H9 (cell line): ENCODE results near the gene KIF26A. TPM values are rescaled to one million over a fixed set of nuclear protein-coding genes. Genes with fewer than 3 reads are reported as not detected.

Experiments used
- DNase-seq: peaks from one replicate; pipeline ENCODE4 v3.0.0-alpha.2; 2017
- H2AFZ ChIP-seq: one replicate; pipeline ENCODE4 v1.6.1; 2013; ENCODE audit warnings: mild to moderate bottlenecking, low read length, control low read depth, moderate library complexity
- H2AK5ac ChIP-seq: 2 replicates; pipeline ENCODE4 v1.6.1; 2013; ENCODE audit warnings: low read length, control low read depth, mixed read lengths; ENCODE audit not compliant: insufficient read length
- H2BK120ac ChIP-seq: one replicate; pipeline ENCODE4 v1.6.1; 2013; ENCODE audit warnings: low read depth, mild to moderate bottlenecking, low read length, control low read depth, inconsistent platforms; ENCODE audit not compliant: poor library complexity, severe bottlenecking
- H2BK12ac ChIP-seq: 2 replicates; pipeline ENCODE4 v1.6.1; 2013; ENCODE audit warnings: low read length, control low read depth, mixed read lengths, low read depth; ENCODE audit not compliant: insufficient read length
- H2BK15ac ChIP-seq: 2 replicates; pipeline ENCODE4 v1.6.1; 2013; ENCODE audit warnings: low read depth, low read length, control low read depth
- H2BK20ac ChIP-seq: one replicate; pipeline ENCODE4 v1.6.1; 2013; ENCODE audit warnings: low read depth, mild to moderate bottlenecking, low read length, control low read depth, inconsistent platforms; ENCODE audit not compliant: poor library complexity, severe bottlenecking
- H2BK5ac ChIP-seq: 2 replicates; pipeline ENCODE4 v1.6.1; 2013; ENCODE audit warnings: low read length, control low read depth, mixed read lengths; ENCODE audit not compliant: insufficient read length
- H3K14ac ChIP-seq: 2 replicates; pipeline ENCODE4 v1.6.1; 2013; ENCODE audit warnings: low read length, control low read depth; ENCODE audit not compliant: insufficient read depth
- H3K18ac ChIP-seq: 2 replicates; pipeline ENCODE4 v1.6.1; 2013; ENCODE audit warnings: low read depth, mild to moderate bottlenecking, mixed read lengths, low read length, control low read depth; ENCODE audit not compliant: insufficient read length
- H3K23ac ChIP-seq: 2 replicates; pipeline ENCODE4 v1.6.1; 2013; ENCODE audit warnings: low read length, control low read depth, mixed read lengths, low read depth; ENCODE audit not compliant: insufficient read length
- H3K23me2 ChIP-seq: 2 replicates; pipeline ENCODE4 v1.6.1; 2013; ENCODE audit warnings: low read depth, mild to moderate bottlenecking, mixed read lengths, low read length, control low read depth; ENCODE audit not compliant: insufficient read length, poor library complexity, severe bottlenecking
- H3K27ac ChIP-seq: 2 replicates; pipeline ENCODE4 v1.5.1; 2013; ENCODE audit warnings: low read length, control low read depth, mixed read lengths, low read depth; ENCODE audit not compliant: insufficient read length
- H3K27me3 ChIP-seq: 2 replicates; pipeline ENCODE4 v1.6.1; 2013; ENCODE audit warnings: low read length, control low read depth, inconsistent platforms; ENCODE audit not compliant: insufficient read depth
- H3K4ac ChIP-seq: 2 replicates; pipeline ENCODE4 v1.6.1; 2013; ENCODE audit warnings: low read depth, mild to moderate bottlenecking, control low read depth, inconsistent platforms, low read length, moderate library complexity
- H3K4me1 ChIP-seq: 2 replicates; pipeline ENCODE4 v1.6.1; 2013; ENCODE audit warnings: low read length, control low read depth, inconsistent platforms; ENCODE audit not compliant: insufficient read depth
- H3K4me2 ChIP-seq: 2 replicates; pipeline ENCODE4 v1.6.1; 2013; ENCODE audit warnings: low read length, control low read depth, mixed read lengths; ENCODE audit not compliant: insufficient read length, insufficient read depth
- H3K56ac ChIP-seq: 2 replicates; pipeline ENCODE4 v1.6.1; 2013; ENCODE audit warnings: low read depth, mild to moderate bottlenecking, mixed read lengths, low read length, control low read depth; ENCODE audit not compliant: insufficient read length
- H3K79me1 ChIP-seq: 2 replicates; pipeline ENCODE4 v1.6.1; 2013; ENCODE audit warnings: low read depth, mild to moderate bottlenecking, moderate library complexity, low read length, control low read depth, inconsistent platforms; ENCODE audit not compliant: insufficient read depth, poor library complexity, severe bottlenecking
- H3K79me2 ChIP-seq: 2 replicates; pipeline ENCODE4 v1.6.1; 2013; ENCODE audit warnings: low read length, control low read depth, inconsistent platforms; ENCODE audit not compliant: insufficient read depth
- H3K9ac ChIP-seq: 2 replicates; pipeline ENCODE4 v1.6.1; 2013; ENCODE audit warnings: low read length, control low read depth, mixed read lengths; ENCODE audit not compliant: insufficient read length; ENCODE audit errors: extremely low read depth
- H3K9me3 ChIP-seq: one replicate; pipeline ENCODE4 v1.6.1; 2013; ENCODE audit warnings: low read depth, low read length, inconsistent platforms; ENCODE audit not compliant: control insufficient read depth
- H3T11ph ChIP-seq: one replicate; pipeline ENCODE4 v1.6.1; 2013; ENCODE audit warnings: mild to moderate bottlenecking, low read length, control low read depth, inconsistent platforms
- H4K20me1 ChIP-seq: one replicate; pipeline ENCODE4 v1.6.1; 2013; ENCODE audit not compliant: control insufficient read depth, insufficient read length, insufficient read depth
- H4K5ac ChIP-seq: 2 replicates; pipeline ENCODE4 v1.6.1; 2013; ENCODE audit warnings: low read depth, mild to moderate bottlenecking, mixed read lengths, low read length, control low read depth; ENCODE audit not compliant: insufficient read length
- H4K8ac ChIP-seq: replicated peaks from 2 replicates; pipeline ENCODE4 v1.6.1; 2013; ENCODE audit warnings: low read length, control low read depth, mixed read lengths, low read depth; ENCODE audit not compliant: insufficient read length
- H4K91ac ChIP-seq: 2 replicates; pipeline ENCODE4 v1.6.1; 2013; ENCODE audit warnings: low read depth, mild to moderate bottlenecking, moderate library complexity, mixed read lengths, low read length, control low read depth; ENCODE audit not compliant: insufficient read length
- H3K27ac Mint-ChIP-seq, 3 experiments: 2 replicates in 2 of 3; 3 replicates in 1 of 3; pipeline ENCODE4 v1.8.0; 2020 to 2021; ENCODE audit warnings: mixed read lengths in 3 of 3, mild to moderate bottlenecking in 1 of 3, moderate library complexity in 1 of 3
- H3K27me3 Mint-ChIP-seq: 2 replicates; pipeline ENCODE4 v1.8.0; 2021; ENCODE audit warnings: low read depth, mild to moderate bottlenecking, moderate library complexity, mixed read lengths
- H3K36me3 Mint-ChIP-seq, 3 experiments: 2 replicates in 2 of 3; 3 replicates in 1 of 3; pipeline ENCODE4 v1.8.0; 2020 to 2021; ENCODE audit warnings: low read depth in 3 of 3, mixed read lengths in 3 of 3; ENCODE audit not compliant: insufficient read depth in 1 of 3
- H3K4me1 Mint-ChIP-seq, 2 experiments: 2 replicates each; pipeline ENCODE4 v1.8.0; 2020; ENCODE audit warnings: mixed read lengths in 2 of 2
- H3K4me3 Mint-ChIP-seq, 2 experiments: 2 replicates in 1 of 2; 3 replicates in 1 of 2; pipeline ENCODE4 v1.8.0; 2020 to 2021; ENCODE audit warnings: mild to moderate bottlenecking in 2 of 2, mixed read lengths in 2 of 2, moderate library complexity in 1 of 2
- H3K9me3 Mint-ChIP-seq, 2 experiments: 2 replicates in 1 of 2; 3 replicates in 1 of 2; pipeline ENCODE4 v1.8.0; 2020; ENCODE audit warnings: mild to moderate bottlenecking in 2 of 2, mixed read lengths in 2 of 2, moderate library complexity in 1 of 2
- CTCF ChIP-seq: fragments of 200-600 bp; sonication (generic); conservative IDR thresholded peaks from 3 replicates; pipeline ENCODE4 v1.8.0; 2021; ENCODE audit warnings: antibody characterized with exemption, mild to moderate bottlenecking
- WGBS: extraction: QIAGEN DNeasy Blood & Tissue Kit; methylation state at CpG from one replicate; pipeline ENCODE4 v1.1.7; 2013; ENCODE audit warnings: missing lambda C conversion rate, low lambda C conversion rate, mixed read lengths; ENCODE audit not compliant: insufficient read length; ENCODE audit errors: extremely low coverage; 5-methylcytosine and 5-hydroxymethylcytosine counted together
- total RNA-seq: library from RNA; stranded (reverse); gene quantifications from 2 replicates; pipeline ENCODE4 v1.2.1, GENCODE V29; 2021

Gene KIF26A
- total RNA-seq, 1 experiment from 2014 or later, result 44.2 TPM

- no peaks in the 10 kb centered on the region for H3K79me1 ChIP-seq
- H3K4ac ChIP-seq, result no peak overlapping the region
- Mint-ChIP-seq H3K4me3 (peak overlapping the region in 1 of 2 experiments; percentile 25; a peak in 2 of 5 replicates), H3K27me3 (peaks cover 2% of the 10 kb centered on the region), H3K4me1 (peaks cover 3 to 12% of the 10 kb centered on the region in 2 experiments; a peak in 3 of 4 replicates), H3K36me3 (no peaks in the 10 kb centered on the region), H3K9me3 (no peaks in the 10 kb centered on the region; a peak in 1 of 5 replicates), H3K27ac (no peak overlapping the region)
- no peak overlapping the region for H2BK12ac ChIP-seq
- H4K8ac ChIP-seq, result no peak overlapping the region
- no peak overlapping the region for H3K9ac ChIP-seq
- no peak overlapping the region for H2BK20ac ChIP-seq
- H3K9me3 ChIP-seq, result no peaks in the 10 kb centered on the region
- no peak overlapping the region for H2BK15ac ChIP-seq
- H2AK5ac ChIP-seq, result no peak overlapping the region
- no peaks in the 10 kb centered on the region for H3K23me2 ChIP-seq
- no peak overlapping the region for H3K18ac ChIP-seq
- no peak overlapping the region for H2BK5ac ChIP-seq
- H2BK120ac ChIP-seq, result no peak overlapping the region
- H3K23ac ChIP-seq, result no peak overlapping the region
- WGBS, result no CpG with 5 or more reads among the region's 7 CpGs
- H3T11ph ChIP-seq, result no peak overlapping the region
- no peak for TF ChIP-seq CTCF
- H3K79me2 ChIP-seq, result no peaks in the 10 kb centered on the region
- H4K20me1 ChIP-seq, result no peaks in the 10 kb centered on the region
- H3K27ac ChIP-seq, result no peak overlapping the region
- H2AFZ ChIP-seq, result no peak overlapping the region
- no peak overlapping the region for H3K14ac ChIP-seq
- no peak for DNase-seq
- H3K27me3 ChIP-seq, result no peaks in the 10 kb centered on the region
- no peak overlapping the region for H4K5ac ChIP-seq
- H4K91ac ChIP-seq, result no peak overlapping the region
- no peak overlapping the region for H3K4me2 ChIP-seq
- no peaks in the 10 kb centered on the region for H3K4me1 ChIP-seq
- no peak overlapping the region for H3K56ac ChIP-seq
Observed at GRCh38 chr14:104214431-104215218, 76.2 kb downstream of the KIF26A start.
